ENCODE data around the gene WBP2.

Gene WBP2

DNA sequence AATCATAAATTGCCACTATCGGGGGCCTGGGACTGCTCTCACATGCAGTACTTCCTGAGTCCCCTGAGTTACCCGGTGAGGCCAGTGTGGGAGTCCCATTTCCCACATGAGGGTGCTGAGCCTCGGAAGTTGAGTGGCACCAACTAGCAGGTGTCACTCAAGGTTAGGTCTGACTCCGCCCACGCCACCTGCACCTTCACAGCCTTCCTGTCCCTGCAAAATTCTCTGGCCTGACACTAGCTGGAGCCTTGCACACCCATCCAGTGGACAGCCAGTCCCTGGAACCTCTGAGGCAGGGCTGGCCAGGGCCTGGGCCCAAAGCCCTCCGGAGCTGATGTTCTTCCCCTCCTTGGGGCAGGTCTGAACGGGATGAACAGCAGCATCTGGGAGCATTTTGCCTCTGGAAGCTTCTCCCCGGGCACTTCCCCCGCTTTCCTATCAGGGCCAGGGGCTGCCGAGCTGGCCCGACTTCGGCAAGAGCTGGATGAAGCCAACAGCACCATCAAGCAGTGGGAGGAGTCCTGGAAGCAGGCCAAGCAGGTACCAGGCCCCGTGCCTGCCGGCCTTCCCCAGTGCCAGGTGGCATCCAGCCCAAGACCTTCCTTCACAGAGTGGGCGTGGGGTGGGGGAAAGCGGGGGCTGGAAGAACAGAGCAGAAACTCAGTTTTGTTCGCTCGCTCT, 32.9 kb downstream of the WBP2 start:
- no peak overlapping the region for H3K4me3 ChIP-seq (ENCODE audit: low read length)
- H3K4me2 ChIP-seq (ENCODE audit: low read length), result no peak overlapping the region
- peaks cover 55% of the 10 kb centered on the region for H3K36me3 ChIP-seq (ENCODE audit: insufficient read depth, low read length)
- H3K27me3 ChIP-seq (ENCODE audit: control insufficient read depth, insufficient read depth, low read length), result no peaks in the 10 kb centered on the region
- H3K9me3 ChIP-seq (replicated peaks; ENCODE audit: low read length), result no peaks in the 10 kb centered on the region
- H3K9ac ChIP-seq (ENCODE audit: low read depth, low read length), result no peak overlapping the region
- H3K4me1 ChIP-seq (ENCODE audit: control insufficient read depth, insufficient read depth, low read length), result peaks cover 1% of the 10 kb centered on the region

DNA sequence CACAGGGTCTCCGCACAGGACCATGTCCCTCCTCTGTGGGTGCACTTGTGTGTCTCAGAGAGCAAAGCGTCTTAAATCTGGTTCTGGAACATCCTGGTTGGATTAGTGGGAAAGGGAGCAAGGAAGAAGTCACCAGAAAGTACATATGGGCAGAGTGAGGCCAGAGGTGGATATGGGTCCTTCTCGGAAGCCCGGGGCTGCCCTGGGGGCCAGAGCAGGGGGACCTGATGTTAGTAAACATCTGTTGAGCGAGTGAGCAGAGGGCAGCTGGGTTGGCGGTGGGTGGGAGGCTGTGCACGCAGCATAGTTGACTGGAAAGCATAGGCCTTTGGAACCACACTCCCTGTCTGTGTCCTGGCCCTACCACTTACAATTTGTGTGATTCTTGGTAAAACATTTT, 33.6 kb downstream of the WBP2 start:
- Histone ChIP-seq H3K9ac (ENCODE audit: low read depth, low read length) (no peak overlapping the region), H3K4me1 (ENCODE audit: control insufficient read depth, insufficient read depth, low read length) (no peaks in the 10 kb centered on the region), H3K27me3 (ENCODE audit: control insufficient read depth, insufficient read depth, low read length) (no peaks in the 10 kb centered on the region), H3K4me2 (ENCODE audit: low read length) (no peak overlapping the region), H3K9me3 (replicated peaks; ENCODE audit: low read length) (no peaks in the 10 kb centered on the region), H3K4me3 (ENCODE audit: low read length) (no peak overlapping the region), H3K36me3 (ENCODE audit: insufficient read depth, low read length) (peaks cover 55% of the 10 kb centered on the region)

DNA sequence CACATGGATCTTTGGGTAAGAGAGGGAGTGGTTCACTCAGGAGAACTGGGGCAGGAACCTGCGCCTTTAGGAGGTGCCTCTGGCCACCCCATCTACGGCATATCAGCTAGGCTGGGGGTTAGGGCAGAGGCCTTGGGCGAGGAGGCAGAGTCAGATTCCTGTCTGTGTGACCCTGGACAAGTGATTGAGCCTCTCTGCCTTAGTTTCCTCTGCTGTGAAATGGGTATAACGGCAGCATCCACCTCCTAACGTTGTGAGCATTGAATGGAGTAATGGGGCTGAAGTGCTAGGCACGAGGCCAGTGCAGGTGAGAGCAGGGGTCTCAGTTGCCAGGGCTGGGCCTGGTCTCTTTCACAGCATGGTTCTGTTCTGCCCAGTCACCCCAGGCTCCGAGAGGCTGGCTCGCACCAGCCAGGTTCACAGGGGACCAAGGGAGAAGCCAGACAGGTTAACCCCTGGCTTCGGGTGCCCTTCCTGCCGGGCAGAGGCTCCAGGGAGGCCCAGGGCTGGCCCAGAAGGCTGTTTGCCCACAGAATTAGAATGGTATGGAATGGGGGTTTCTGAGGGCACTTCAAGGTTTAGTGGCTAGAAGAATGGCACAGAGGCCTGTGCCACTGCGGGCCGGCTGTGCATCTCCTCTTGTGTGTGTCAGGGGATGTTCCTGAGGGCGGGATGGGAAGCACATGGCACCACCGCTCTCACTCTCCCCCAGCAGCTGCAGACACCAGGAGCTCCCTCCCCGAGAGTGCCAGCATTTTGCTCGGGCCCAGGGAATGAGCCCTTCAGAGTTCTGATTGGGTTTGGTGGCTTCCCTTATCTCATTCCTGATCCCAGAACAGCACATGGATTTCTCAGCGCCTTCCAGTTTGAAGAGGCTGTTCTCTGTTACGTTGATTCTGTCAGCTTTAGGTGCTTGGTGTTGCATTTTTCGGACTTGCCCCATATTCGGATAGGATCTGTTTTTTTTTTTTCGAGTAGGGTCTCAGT, 34.7 kb downstream of the WBP2 start:
- no peak overlapping the region for H3K4me2 ChIP-seq (ENCODE audit: low read length)
- no peaks in the 10 kb centered on the region for H3K27me3 ChIP-seq (ENCODE audit: control insufficient read depth, insufficient read depth, low read length)
- H3K9me3 ChIP-seq (replicated peaks; ENCODE audit: low read length), result no peaks in the 10 kb centered on the region
- H3K4me1 ChIP-seq (ENCODE audit: control insufficient read depth, insufficient read depth, low read length), result peaks cover under 1% of the 10 kb centered on the region
- no peak overlapping the region for H3K4me3 ChIP-seq (ENCODE audit: low read length)
- H3K9ac ChIP-seq (ENCODE audit: low read depth, low read length), result no peak overlapping the region
- peaks cover 52% of the 10 kb centered on the region for H3K36me3 ChIP-seq (ENCODE audit: insufficient read depth, low read length)

DNA sequence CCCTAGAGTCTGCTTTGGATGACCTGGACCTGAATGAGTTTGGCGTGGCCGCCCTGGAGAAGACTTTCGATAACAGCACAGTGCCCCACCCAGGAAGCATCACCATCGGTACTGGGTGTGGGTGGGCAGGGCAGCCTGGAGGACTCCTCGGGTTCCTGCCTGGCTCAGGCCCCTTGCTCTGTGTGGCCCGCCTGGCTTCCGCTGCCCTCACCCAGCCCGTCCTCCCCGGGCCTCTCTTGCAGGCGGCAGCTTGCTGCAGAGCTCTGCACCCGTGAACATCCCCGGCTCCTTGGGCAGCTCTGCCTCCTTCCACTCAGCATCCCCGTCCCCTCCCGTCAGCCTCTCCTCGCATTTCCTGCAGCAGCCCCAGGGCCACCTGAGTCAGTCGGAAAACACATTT, 35.5 kb downstream of the WBP2 start:
- no peak overlapping the region for H3K4me2 ChIP-seq (ENCODE audit: low read length)
- no peaks in the 10 kb centered on the region for H3K9me3 ChIP-seq (replicated peaks; ENCODE audit: low read length)
- no peak overlapping the region for H3K4me3 ChIP-seq (ENCODE audit: low read length)
- H3K27me3 ChIP-seq (ENCODE audit: control insufficient read depth, insufficient read depth, low read length), result no peaks in the 10 kb centered on the region
- H3K36me3 ChIP-seq (ENCODE audit: insufficient read depth, low read length), result peaks cover 54% of the 10 kb centered on the region
- peaks cover 7% of the 10 kb centered on the region for H3K4me1 ChIP-seq (ENCODE audit: control insufficient read depth, insufficient read depth, low read length)
- H3K9ac ChIP-seq (ENCODE audit: low read depth, low read length), result no peak overlapping the region

DNA sequence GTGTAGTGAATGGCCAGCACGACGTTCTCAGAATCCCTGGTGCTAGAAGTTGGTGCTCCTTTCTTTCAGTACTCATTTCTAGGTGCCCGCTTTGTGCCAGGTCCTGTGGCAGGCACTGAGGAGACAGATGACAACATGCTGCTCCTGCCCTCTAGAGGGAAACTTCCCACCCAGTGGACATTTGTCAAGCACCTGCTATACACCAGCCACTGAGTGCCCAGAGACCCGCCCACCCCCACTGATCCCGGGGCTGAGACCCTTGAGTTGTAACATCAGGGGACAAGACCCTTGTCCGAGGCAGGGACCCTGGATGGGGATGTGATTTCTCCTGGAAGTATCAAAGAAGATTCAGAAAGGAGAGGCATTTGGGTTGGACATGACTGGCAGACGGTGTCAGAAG, 36.0 kb downstream of the WBP2 start:
- peaks cover 58% of the 10 kb centered on the region for H3K36me3 ChIP-seq (ENCODE audit: insufficient read depth, low read length)
- peaks cover 10% of the 10 kb centered on the region for H3K4me1 ChIP-seq (ENCODE audit: control insufficient read depth, insufficient read depth, low read length)
- no peak overlapping the region for H3K4me3 ChIP-seq (ENCODE audit: low read length)
- H3K9ac ChIP-seq (ENCODE audit: low read depth, low read length), result no peak overlapping the region
- H3K27me3 ChIP-seq (ENCODE audit: control insufficient read depth, insufficient read depth, low read length), result no peaks in the 10 kb centered on the region
- H3K9me3 ChIP-seq (replicated peaks; ENCODE audit: low read length), result no peaks in the 10 kb centered on the region
- no peak overlapping the region for H3K4me2 ChIP-seq (ENCODE audit: low read length)

DNA sequence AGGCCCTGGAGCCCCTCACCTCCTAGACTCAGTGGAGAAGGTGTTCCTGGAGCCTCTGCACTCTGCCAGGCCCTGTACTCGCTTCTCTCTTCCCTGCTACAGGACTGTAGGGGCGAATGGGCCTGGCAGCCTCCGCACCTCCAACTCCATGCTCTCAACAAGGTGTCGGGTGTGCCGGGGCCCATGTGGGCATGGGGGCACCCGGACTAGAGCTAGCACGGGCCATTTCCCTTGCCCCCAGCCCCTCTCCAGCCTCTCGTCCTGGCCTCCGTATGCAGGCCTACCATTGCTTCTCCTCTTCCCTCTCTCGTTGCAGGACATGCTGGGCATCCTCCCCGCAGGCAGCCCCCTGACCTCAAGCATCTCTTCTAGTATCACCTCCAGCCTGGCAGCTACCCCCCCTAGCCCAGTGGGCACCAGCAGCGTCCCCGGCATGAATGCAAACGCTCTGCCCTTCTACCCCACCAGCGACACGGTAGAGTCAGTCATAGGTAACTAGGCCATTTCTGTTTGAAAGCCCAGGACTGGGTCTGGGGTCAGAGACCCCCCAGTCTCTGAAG, 36.7 kb downstream of the WBP2 start:
- Histone ChIP-seq H3K27me3 (ENCODE audit: control insufficient read depth, insufficient read depth, low read length) (no peaks in the 10 kb centered on the region), H3K36me3 (ENCODE audit: insufficient read depth, low read length) (peaks cover 56% of the 10 kb centered on the region), H3K9me3 (replicated peaks; ENCODE audit: low read length) (no peaks in the 10 kb centered on the region), H3K9ac (ENCODE audit: low read depth, low read length) (no peak overlapping the region), H3K4me2 (ENCODE audit: low read length) (no peak overlapping the region), H3K4me3 (ENCODE audit: low read length) (no peak overlapping the region), H3K4me1 (ENCODE audit: control insufficient read depth, insufficient read depth, low read length) (peaks cover 10% of the 10 kb centered on the region)

DNA sequence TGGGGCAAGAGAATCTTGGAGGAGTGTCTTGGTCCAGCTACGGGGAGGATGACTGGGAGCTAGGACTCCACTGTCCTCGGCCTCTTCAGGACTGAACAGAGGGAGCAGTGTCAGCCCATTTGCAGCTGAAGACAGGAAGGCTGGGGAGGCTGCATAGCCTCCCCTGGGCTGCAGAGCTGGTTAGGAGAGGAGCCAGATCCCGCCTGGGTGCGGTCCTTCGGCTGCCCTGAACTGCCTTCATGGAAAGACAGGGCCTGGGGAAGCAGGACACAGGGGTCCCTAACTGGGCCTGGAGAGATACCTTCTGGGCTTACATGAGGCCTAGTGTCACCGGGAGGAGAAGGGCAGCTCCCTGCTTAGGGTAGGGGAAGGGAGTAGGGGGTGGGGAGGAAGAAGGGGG, 37.6 kb downstream of the WBP2 start:
- peaks cover 10% of the 10 kb centered on the region for H3K4me1 ChIP-seq (ENCODE audit: control insufficient read depth, insufficient read depth, low read length)
- H3K9ac ChIP-seq (ENCODE audit: low read depth, low read length), result no peak overlapping the region
- H3K4me2 ChIP-seq (ENCODE audit: low read length), result no peak overlapping the region
- peaks cover 58% of the 10 kb centered on the region for H3K36me3 ChIP-seq (ENCODE audit: insufficient read depth, low read length)
- no peak overlapping the region for H3K4me3 ChIP-seq (ENCODE audit: low read length)
- no peaks in the 10 kb centered on the region for H3K9me3 ChIP-seq (replicated peaks; ENCODE audit: low read length)
- H3K27me3 ChIP-seq (ENCODE audit: control insufficient read depth, insufficient read depth, low read length), result no peaks in the 10 kb centered on the region

DNA sequence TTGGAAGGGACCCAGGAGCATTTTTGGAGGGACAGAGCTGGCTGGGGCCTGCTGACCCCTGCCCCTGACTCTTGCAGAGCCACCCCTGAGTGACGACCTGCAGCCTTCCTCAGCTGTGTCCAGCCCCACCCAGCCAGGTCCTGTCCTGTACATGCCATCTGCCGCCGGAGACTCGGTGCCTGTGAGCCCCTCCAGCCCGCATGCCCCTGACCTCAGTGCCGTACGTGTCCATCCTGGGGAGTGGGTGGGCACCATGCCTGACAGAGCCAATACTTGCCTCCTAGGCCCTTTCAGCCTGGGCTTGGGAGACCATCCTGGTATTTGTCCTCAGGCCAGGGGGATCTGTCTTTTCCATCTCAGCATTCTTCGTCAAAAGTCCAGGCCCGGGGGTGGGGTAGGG, 38.4 kb downstream of the WBP2 start:
- Histone ChIP-seq H3K4me1 (ENCODE audit: control insufficient read depth, insufficient read depth, low read length) (peaks cover 10% of the 10 kb centered on the region), H3K9ac (ENCODE audit: low read depth, low read length) (no peak overlapping the region), H3K4me2 (ENCODE audit: low read length) (no peak overlapping the region), H3K36me3 (ENCODE audit: insufficient read depth, low read length) (peaks cover 60% of the 10 kb centered on the region), H3K4me3 (ENCODE audit: low read length) (no peak overlapping the region), H3K27me3 (ENCODE audit: control insufficient read depth, insufficient read depth, low read length) (no peaks in the 10 kb centered on the region), H3K9me3 (replicated peaks; ENCODE audit: low read length) (no peaks in the 10 kb centered on the region)

DNA sequence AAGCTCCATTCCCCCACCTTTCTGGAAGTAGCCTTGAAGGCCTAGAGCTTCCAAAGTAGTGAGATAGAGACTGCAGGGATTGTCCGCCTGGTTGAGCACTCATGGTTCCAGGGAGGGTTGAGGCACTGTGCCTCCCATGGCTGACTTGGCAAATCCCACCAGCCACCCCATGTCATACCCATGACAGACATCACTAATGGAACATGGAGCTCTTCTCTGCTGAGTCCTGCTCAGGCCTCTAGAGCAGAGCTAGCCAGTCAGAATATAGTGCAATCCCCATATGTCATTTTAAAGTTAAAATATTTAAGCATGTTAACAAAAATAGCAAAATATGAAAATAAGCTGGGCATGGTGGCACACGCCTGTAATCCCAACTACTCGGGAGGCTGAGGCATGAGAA, 39.7 kb downstream of the WBP2 start:
- Histone ChIP-seq H3K9ac (ENCODE audit: low read depth, low read length) (peak overlapping the region; percentile 22), H3K4me2 (ENCODE audit: low read length) (no peak overlapping the region), H3K9me3 (replicated peaks; ENCODE audit: low read length) (no peaks in the 10 kb centered on the region), H3K27me3 (ENCODE audit: control insufficient read depth, insufficient read depth, low read length) (no peaks in the 10 kb centered on the region), H3K4me3 (ENCODE audit: low read length) (no peak overlapping the region), H3K4me1 (ENCODE audit: control insufficient read depth, insufficient read depth, low read length) (peaks cover 10% of the 10 kb centered on the region), H3K36me3 (ENCODE audit: insufficient read depth, low read length) (peaks cover 56% of the 10 kb centered on the region)

DNA sequence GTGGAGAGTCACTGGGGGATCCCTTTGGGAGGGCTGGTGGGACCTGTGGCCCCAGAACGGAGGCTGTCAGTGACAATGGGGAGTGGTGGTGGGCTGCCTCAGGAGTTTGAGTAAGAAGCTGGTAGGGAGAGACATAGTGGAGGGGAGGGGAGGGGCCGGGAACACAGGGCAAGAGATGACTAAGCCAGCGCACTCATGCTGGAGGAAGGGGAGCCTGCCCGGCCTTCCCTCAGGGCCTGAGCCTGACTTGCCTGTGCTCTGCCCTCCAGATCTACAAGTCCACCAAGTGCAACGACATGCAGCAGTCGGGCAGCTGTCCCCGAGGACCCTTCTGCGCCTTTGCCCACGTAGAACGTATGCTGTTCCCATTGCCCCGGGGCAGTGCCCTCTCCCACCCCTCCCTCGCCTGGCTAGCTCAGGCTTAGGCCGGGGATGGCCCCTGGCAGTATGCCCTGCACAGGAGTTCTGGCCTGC, 40.2 kb downstream of the WBP2 start:
- Histone ChIP-seq H3K9me3 (replicated peaks; ENCODE audit: low read length) (no peaks in the 10 kb centered on the region), H3K9ac (ENCODE audit: low read depth, low read length) (peak overlapping the region; percentile 22), H3K4me2 (ENCODE audit: low read length) (peak overlapping the region; percentile 12), H3K27me3 (ENCODE audit: control insufficient read depth, insufficient read depth, low read length) (no peaks in the 10 kb centered on the region), H3K4me3 (ENCODE audit: low read length) (no peak overlapping the region), H3K4me1 (ENCODE audit: control insufficient read depth, insufficient read depth, low read length) (peaks cover 15% of the 10 kb centered on the region), H3K36me3 (ENCODE audit: insufficient read depth, low read length) (peaks cover 55% of the 10 kb centered on the region)

DNA sequence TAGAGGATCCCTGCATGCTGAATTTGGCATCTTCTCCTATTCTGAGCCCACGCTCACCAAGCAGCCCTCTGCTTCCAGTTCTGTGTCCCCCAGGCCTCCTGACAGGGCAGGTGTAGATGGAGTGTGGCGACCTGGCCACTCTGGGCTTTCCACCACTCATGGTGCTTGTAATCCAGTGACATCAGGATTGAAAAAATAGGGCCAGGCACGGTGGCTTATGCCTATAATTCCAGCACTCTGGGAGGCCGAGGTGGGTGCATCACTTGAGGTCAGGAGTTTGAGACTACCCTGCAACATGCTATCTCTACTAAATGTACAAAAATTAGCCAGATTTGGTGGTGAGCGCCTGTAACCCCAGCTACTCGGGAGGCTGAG, 41.1 kb downstream of the WBP2 start:
- Histone ChIP-seq H3K4me1 (ENCODE audit: control insufficient read depth, insufficient read depth, low read length) (peaks cover 24% of the 10 kb centered on the region), H3K27me3 (ENCODE audit: control insufficient read depth, insufficient read depth, low read length) (no peaks in the 10 kb centered on the region), H3K36me3 (ENCODE audit: insufficient read depth, low read length) (peaks cover 49% of the 10 kb centered on the region), H3K4me3 (ENCODE audit: low read length) (no peak overlapping the region), H3K9ac (ENCODE audit: low read depth, low read length) (no peak overlapping the region), H3K4me2 (ENCODE audit: low read length) (no peak overlapping the region), H3K9me3 (replicated peaks; ENCODE audit: low read length) (no peaks in the 10 kb centered on the region)
